Fibroblast of lung (primary cell): ENCODE results near the gene C2CD4B. TPM values are rescaled to one million over a fixed set of nuclear protein-coding genes. Genes with fewer than 3 reads are reported as not detected.

Experiments used
- DNase-seq, 2 donors: peaks; one replicate each; pipeline versions ENCODE4 v3.0.0 to v3.0.0-alpha.2; 2010; ENCODE audit warnings: low read depth in 2 of 2
- H2AFZ ChIP-seq: 2 replicates; pipeline ENCODE4 v1.5.1; 2012; ENCODE audit warnings: low read length, control low read depth, inconsistent platforms
- H3K27ac ChIP-seq: 2 replicates; pipeline ENCODE4 v1.5.1; 2011; ENCODE audit warnings: low read length, control low read depth; ENCODE audit not compliant: insufficient read depth
- H3K27me3 ChIP-seq: 2 replicates; pipeline ENCODE4 v1.5.1; 2011; ENCODE audit warnings: mild to moderate bottlenecking, low read length; ENCODE audit not compliant: control insufficient read depth, insufficient read depth
- H3K36me3 ChIP-seq: 2 replicates; pipeline ENCODE4 v1.5.1; 2011; ENCODE audit warnings: low read length; ENCODE audit not compliant: control insufficient read depth, insufficient read depth
- H3K4me1 ChIP-seq: 2 replicates; pipeline ENCODE4 v1.5.1; 2011; ENCODE audit warnings: low read length; ENCODE audit not compliant: control insufficient read depth, insufficient read depth; ENCODE audit errors: extremely low read depth
- H3K4me2 ChIP-seq: 2 replicates; pipeline ENCODE4 v1.5.1; 2011; ENCODE audit warnings: low read length, control low read depth; ENCODE audit not compliant: insufficient read depth; ENCODE audit errors: extremely low read depth
- H3K4me3 ChIP-seq, 4 experiments: fragments of 200-600 bp in 1 of 4; sonication (generic) in 1 of 4; replicated peaks in 1 of 4; 2 replicates each; pipeline ENCODE4 v1.5.1; 2011 to 2016; ENCODE audit warnings: low read length in 4 of 4, low read depth in 3 of 4, mild to moderate bottlenecking in 3 of 4, control low read depth in 2 of 4, inconsistent platforms in 1 of 4, mixed read lengths in 1 of 4; ENCODE audit not compliant: insufficient read depth in 1 of 4; ENCODE audit errors: control extremely low read depth in 1 of 4
- H3K79me2 ChIP-seq: 2 replicates; pipeline ENCODE4 v1.5.1; 2012; ENCODE audit warnings: mild to moderate bottlenecking, low read length, inconsistent platforms; ENCODE audit not compliant: control insufficient read depth, insufficient read depth
- H3K9ac ChIP-seq: 2 replicates; pipeline ENCODE4 v1.5.1; 2011; ENCODE audit warnings: mild to moderate bottlenecking, low read length, control low read depth; ENCODE audit not compliant: insufficient read depth
- H3K9me3 ChIP-seq: 2 replicates; pipeline ENCODE4 v1.5.1; 2012; ENCODE audit warnings: low read depth, low read length; ENCODE audit not compliant: control insufficient read depth, insufficient read depth
- H4K20me1 ChIP-seq: 2 replicates; pipeline ENCODE4 v1.5.1; 2011; ENCODE audit warnings: low read length; ENCODE audit not compliant: control insufficient read depth, insufficient read depth; ENCODE audit errors: extremely low read depth
- CTCF ChIP-seq, 2 donors: IDR thresholded peaks in 1 of 2; conservative IDR thresholded peaks in 1 of 2; 1 replicate in 1 of 2; 2 replicates in 1 of 2; pipeline ENCODE4 v1.5.1; 2011 to 2012; ENCODE audit warnings: low read length in 2 of 2, control low read depth in 1 of 2, inconsistent platforms in 1 of 2, low read depth in 1 of 2, mild to moderate bottlenecking in 1 of 2
- EZH2 ChIP-seq: IDR thresholded peaks from 2 replicates; pipeline ENCODE4 v1.5.1; 2012; ENCODE audit warnings: low read length, control low read depth, mild to moderate bottlenecking; ENCODE audit errors: missing control alignments
- polyA plus RNA-seq, 2 donors: library from polyadenylated mRNA; depleted of rRNA in 1 of 2; stranded (reverse) in 1 of 2; unstranded in 1 of 2; fragments of >200 nt; gene quantifications; 2 replicates each; pipeline ENCODE4 v1.2.1, GENCODE V29; 2011 to 2012; ENCODE audit warnings: missing spikeins in 1 of 2
- total RNA-seq: library from RNA; depleted of rRNA; stranded (reverse); fragments of >200 nt; gene quantifications from 2 replicates; pipeline ENCODE4 v1.2.1, GENCODE V29; 2014

The C2CD4B gene
- total and polyA plus RNA-seq, 2 donors (not counting 1 experiment from before 2014, with no cell fraction given): not detected

GRCh38 chr15:62128916-62129315 lies 36.2 kb downstream of the C2CD4B start:
- Histone ChIP-seq H3K9ac (no peak overlapping the region), H3K4me3 (no peak overlapping the region), H3K36me3 (no peaks in the 10 kb centered on the region), H3K9me3 (no peaks in the 10 kb centered on the region), H4K20me1 (no peaks in the 10 kb centered on the region), H3K4me2 (no peak overlapping the region), H3K27ac (no peak overlapping the region), H3K4me1 (no peaks in the 10 kb centered on the region), H3K79me2 (no peaks in the 10 kb centered on the region), H3K27me3 (no peaks in the 10 kb centered on the region), H2AFZ (no peak overlapping the region)
- TF ChIP-seq CTCF (conservative IDR thresholded peaks at IDR 0.05 in 1 of 2, IDR thresholded peaks at IDR 0.05 in 1 of 2; ENCODE audit: low read depth in 1 of 2, low read length in 2 of 2) (no peak), EZH2 (no peak)
- DNase-seq: no peak

GRCh38 chr15:62126364-62126763 lies 38.7 kb downstream of the C2CD4B start:
- Histone ChIP-seq H4K20me1 (no peaks in the 10 kb centered on the region), H3K27ac (no peak overlapping the region), H3K4me1 (no peaks in the 10 kb centered on the region), H2AFZ (no peak overlapping the region), H3K9ac (no peak overlapping the region), H3K4me2 (no peak overlapping the region), H3K4me3 (no peak overlapping the region), H3K36me3 (no peaks in the 10 kb centered on the region), H3K27me3 (no peaks in the 10 kb centered on the region), H3K9me3 (no peaks in the 10 kb centered on the region), H3K79me2 (no peaks in the 10 kb centered on the region)
- TF ChIP-seq CTCF (conservative IDR thresholded peaks at IDR 0.05 in 1 of 2, IDR thresholded peaks at IDR 0.05 in 1 of 2; ENCODE audit: low read depth in 1 of 2, low read length in 2 of 2) (no peak), EZH2 (no peak)
- DNase-seq: no peak

- Histone ChIP-seq H3K79me2 (no peaks in the 10 kb centered on the region), H2AFZ (no peak overlapping the region), H3K4me3 (no peak overlapping the region), H3K9me3 (no peaks in the 10 kb centered on the region), H3K4me1 (no peaks in the 10 kb centered on the region), H3K27ac (no peak overlapping the region), H3K9ac (no peak overlapping the region), H3K36me3 (no peaks in the 10 kb centered on the region), H3K4me2 (no peak overlapping the region), H3K27me3 (no peaks in the 10 kb centered on the region), H4K20me1 (no peaks in the 10 kb centered on the region)
- peak; percentile 42 to 53 for DNase-seq
- TF ChIP-seq EZH2 (no peak), CTCF (conservative IDR thresholded peaks at IDR 0.05 in 1 of 2, IDR thresholded peaks at IDR 0.05 in 1 of 2; ENCODE audit: low read depth in 1 of 2, low read length in 2 of 2) (peak; percentile 50 to 57)
These were observed 39.3 kb downstream of the C2CD4B start for GRCh38 chr15:62125773-62126172.
